Measurements from ENCODE around the gene NPTX2.

The NPTX2 gene

DNA sequence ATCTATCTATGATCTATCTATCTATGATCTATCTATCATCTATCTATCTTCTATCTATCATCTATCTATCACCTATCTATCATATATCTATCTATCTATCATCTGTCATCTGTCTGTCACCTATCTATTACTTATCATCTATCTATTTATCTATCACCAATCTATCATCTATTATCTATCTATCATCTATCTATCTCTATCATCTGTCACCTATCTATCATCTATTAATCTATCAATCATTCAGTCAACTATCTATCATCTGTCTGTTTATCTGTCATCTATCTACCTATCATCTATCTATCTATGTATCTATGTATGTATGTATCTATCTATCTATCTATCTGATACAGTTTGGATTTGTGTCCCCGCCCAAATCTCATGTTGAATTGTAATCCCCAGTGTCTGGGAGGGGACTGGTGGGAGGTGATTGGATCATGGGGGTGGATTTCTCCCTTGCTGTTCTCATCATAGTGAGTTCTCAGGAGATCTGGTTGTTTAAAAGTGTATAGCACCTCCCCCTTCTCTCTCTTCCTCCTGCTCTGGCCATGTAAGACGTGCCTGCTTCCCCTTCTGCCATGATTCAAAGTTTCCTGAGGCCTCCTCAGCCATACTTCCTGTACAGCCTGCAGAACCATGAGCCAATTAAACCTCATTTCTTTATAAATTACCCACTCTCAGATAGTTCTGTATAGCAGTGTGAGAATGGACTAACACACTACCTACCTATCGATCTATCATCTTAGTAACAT, 37.6 kb downstream of the NPTX2 start:
- no peak for DNase-seq (ENCODE audit: low read depth)
- TF ChIP-seq, protein P1, sequence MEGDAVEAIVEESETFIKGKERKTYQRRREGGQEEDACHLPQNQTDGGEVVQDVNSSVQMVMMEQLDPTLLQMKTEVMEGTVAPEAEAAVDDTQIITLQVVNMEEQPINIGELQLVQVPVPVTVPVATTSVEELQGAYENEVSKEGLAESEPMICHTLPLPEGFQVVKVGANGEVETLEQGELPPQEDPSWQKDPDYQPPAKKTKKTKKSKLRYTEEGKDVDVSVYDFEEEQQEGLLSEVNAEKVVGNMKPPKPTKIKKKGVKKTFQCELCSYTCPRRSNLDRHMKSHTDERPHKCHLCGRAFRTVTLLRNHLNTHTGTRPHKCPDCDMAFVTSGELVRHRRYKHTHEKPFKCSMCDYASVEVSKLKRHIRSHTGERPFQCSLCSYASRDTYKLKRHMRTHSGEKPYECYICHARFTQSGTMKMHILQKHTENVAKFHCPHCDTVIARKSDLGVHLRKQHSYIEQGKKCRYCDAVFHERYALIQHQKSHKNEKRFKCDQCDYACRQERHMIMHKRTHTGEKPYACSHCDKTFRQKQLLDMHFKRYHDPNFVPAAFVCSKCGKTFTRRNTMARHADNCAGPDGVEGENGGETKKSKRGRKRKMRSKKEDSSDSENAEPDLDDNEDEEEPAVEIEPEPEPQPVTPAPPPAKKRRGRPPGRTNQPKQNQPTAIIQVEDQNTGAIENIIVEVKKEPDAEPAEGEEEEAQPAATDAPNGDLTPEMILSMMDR (IDR thresholded peaks at IDR 0.05; ENCODE audit: low read length, missing control alignments): no peak

DNA sequence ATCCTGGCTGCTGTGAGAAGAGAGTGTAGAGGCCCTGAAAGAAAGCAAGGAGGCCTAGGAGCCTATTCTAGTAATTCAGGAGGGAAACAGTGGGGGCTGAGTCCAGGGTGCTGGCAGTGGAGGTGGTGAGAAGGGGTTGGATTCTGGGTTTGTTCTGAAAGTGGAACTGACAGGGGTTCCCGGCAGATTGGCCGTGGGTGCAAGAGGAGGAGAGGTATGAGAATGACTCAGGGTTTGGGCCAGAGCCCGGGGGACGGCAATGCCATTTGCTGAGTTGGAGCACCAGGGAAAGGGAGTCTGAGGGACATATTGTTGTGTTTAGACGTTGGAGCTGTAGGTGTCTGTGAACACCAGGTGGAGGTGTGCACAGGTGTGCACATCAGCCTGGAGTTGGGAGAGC, 38.5 kb downstream of the NPTX2 start:
- no peak for DNase-seq (ENCODE audit: low read depth)
- H3K4me3 ChIP-seq (replicated peaks; ENCODE audit: low read depth, low read length): no peak overlapping the region
- TF ChIP-seq, protein P1 (IDR thresholded peaks at IDR 0.05; ENCODE audit: low read length, missing control alignments): no peak

More for the DNA sequence above, 37.6 kb downstream of the NPTX2 start:
- no peak overlapping the region for H3K4me3 ChIP-seq (replicated peaks; ENCODE audit: low read depth, low read length)

DNA sequence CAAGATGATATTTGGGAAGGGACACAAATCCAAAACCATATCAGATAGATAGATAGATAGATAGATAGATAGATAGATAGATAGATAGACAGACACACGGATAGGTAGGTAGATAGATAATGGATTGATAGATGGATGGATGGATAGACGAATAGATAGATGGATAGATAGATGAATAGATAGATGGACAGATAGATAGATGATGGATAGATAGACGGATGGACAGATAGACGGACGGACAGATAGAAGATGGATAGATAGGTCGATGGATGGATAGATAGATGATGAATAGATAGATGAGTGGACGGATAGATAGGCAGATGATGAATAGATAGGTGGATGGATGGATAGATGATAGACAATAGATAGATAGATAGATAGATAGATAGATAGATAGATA, 39.8 kb downstream of the NPTX2 start:
- TF ChIP-seq, protein P1 (IDR thresholded peaks at IDR 0.05; ENCODE audit: low read length, missing control alignments): no peak
- DNase-seq (ENCODE audit: low read depth): no peak
- no peak overlapping the region for H3K4me3 ChIP-seq (replicated peaks; ENCODE audit: low read depth, low read length)

DNA sequence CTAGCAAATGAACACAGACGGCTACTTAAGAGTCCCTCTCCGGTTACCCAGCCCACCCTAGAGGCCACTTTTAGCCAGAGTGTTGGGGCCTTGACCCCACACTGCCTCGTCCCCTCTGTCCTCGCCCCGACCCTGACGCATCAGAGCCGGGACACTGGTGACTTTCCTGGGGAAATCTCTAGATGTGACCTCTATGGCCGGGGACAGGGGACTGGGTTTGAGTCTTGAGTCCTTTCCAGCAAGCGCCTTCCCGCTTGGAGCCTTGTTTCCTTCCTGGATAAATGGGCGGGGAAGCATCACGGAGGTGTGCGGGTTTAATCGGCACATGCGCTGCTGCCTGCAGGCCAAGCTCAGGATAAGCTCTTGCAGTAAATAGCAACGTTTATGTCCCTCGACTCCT, 40.7 kb downstream of the NPTX2 start:
- H3K4me3 ChIP-seq (replicated peaks; ENCODE audit: low read depth, low read length): no peak overlapping the region
- TF ChIP-seq, protein P1 (IDR thresholded peaks at IDR 0.05; ENCODE audit: low read length, missing control alignments): no peak
- no peak for DNase-seq (ENCODE audit: low read depth)

DNA sequence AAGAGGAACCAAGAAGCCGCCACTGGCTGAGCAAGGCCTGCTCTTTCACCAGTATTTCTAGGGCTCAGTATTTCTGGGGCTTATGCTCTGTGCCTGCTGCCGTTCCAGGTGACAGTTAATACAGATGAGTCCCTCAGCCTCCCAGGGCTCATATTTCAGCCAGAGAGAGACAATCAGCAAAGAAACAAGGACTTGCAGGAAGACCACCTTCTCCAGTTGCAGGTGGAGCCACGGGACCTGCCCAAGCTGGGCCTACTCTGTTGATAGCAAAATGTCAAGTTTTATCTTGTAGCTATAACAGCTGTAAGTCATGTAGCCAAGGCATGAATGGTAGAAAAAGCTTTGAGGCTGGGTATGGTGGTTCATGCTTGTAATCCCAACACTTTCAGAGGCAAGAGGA, 42.7 kb downstream of the NPTX2 start:
- TF ChIP-seq, protein P1 (IDR thresholded peaks at IDR 0.05; ENCODE audit: low read length, missing control alignments): no peak
- no peak overlapping the region for H3K4me3 ChIP-seq (replicated peaks; ENCODE audit: low read depth, low read length)
- DNase-seq (ENCODE audit: low read depth): no peak

DNA sequence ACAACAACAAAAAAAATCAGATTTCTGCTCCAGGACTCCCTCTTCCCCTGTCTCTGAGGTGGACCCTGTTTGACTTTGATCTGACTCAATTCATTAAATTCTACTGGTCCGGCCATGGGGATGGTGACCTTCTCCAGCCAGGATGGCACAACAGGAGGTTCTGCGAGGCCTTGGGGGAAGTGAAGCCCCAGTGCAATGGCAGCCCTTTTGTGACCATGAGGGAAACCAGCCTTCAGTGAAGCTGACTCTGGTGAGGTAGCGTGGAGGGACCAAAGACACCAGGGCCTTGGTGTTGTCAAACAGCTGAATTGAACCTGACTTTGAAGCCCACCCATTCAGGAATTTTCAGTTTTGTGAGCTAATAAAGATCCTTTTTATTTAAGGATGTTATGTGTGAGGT, 44.5 kb downstream of the NPTX2 start:
- H3K4me3 ChIP-seq (replicated peaks; ENCODE audit: low read depth, low read length): no peak overlapping the region
- TF ChIP-seq, protein P1 (IDR thresholded peaks at IDR 0.05; ENCODE audit: low read length, missing control alignments): no peak
- no peak for DNase-seq (ENCODE audit: low read depth)

DNA sequence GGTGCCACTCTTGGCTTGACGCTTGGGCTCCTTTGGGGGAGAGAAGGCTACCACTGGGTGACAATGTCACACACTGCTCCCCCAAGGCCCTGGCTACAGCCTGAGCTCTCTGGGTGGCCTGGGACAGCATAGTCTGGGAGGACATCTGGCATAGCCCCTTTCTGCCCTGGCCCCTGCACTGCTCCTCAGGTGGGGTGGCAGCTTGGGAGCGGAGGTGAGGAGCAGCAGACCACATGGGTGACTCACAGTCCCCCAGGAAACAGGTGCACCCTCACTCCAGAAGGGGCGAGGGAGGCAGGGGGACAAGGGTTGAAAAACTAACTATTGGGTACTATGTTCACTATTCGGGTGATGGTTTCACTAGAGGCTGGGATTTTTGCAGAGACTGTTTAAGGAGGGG, 45.2 kb downstream of the NPTX2 start:
- H3K4me3 ChIP-seq (replicated peaks; ENCODE audit: low read depth, low read length): no peak overlapping the region
- TF ChIP-seq, protein P1 (IDR thresholded peaks at IDR 0.05; ENCODE audit: low read length, missing control alignments): no peak
- DNase-seq (ENCODE audit: low read depth): no peak
